Activated CD8-positive, alpha-beta memory T cell treated with anti-CD3 and anti-CD28 coated beads for 48 hours (primary cell): ENCODE results near the gene CEL.

Experiments used
- DNase-seq, 3 experiments: peaks; one replicate each; pipeline ENCODE4 v3.0.0-alpha.2; 2020; ENCODE audit warnings: low read depth in 2 of 3, low spot score in 2 of 3

Gene CEL

GRCh38 chr9:133114886-133115603 is 53.3 kb downstream of the CEL start:
- DNase-seq, result no peak

DNA sequence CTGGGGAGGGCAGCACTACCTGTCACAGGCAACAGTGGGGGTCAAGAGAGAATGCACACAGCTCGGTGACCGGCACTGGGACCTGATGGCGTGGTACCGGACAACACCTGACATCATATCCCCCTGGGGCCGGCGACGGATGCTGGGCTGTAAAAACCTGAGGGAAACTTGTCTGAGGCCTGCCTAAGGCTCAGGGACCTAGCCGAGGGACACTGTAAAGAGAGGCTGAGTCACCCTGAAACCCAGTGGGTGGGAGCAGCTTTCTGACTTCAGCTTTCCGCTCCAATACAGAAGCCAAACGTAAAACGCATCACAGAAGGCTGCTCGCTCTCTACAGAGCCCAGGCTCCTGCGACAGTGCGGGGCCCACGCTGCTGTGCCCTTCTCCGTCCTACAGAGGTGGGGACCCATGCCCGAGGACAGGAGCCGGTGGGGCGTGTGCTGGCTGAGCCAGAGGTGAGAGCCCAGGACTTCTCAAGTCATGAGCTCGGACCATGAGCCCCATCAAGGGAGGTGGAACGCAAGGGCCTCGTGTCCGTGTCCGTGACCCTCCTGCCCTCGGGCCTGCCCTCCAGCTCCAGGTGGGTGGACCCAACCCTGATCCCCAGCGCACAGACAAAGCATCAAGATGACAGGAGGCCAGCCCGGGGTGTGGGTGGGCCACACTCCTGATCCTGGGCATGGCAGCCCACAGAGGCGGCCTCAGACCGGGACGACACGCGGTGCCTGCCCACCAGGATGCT is 54.0 kb downstream of the CEL start:
- DNase-seq, result no peak

- DNase-seq, result no peak
Observed at GRCh38 chr9:133116346-133117231, 54.8 kb downstream of the CEL start.

DNA sequence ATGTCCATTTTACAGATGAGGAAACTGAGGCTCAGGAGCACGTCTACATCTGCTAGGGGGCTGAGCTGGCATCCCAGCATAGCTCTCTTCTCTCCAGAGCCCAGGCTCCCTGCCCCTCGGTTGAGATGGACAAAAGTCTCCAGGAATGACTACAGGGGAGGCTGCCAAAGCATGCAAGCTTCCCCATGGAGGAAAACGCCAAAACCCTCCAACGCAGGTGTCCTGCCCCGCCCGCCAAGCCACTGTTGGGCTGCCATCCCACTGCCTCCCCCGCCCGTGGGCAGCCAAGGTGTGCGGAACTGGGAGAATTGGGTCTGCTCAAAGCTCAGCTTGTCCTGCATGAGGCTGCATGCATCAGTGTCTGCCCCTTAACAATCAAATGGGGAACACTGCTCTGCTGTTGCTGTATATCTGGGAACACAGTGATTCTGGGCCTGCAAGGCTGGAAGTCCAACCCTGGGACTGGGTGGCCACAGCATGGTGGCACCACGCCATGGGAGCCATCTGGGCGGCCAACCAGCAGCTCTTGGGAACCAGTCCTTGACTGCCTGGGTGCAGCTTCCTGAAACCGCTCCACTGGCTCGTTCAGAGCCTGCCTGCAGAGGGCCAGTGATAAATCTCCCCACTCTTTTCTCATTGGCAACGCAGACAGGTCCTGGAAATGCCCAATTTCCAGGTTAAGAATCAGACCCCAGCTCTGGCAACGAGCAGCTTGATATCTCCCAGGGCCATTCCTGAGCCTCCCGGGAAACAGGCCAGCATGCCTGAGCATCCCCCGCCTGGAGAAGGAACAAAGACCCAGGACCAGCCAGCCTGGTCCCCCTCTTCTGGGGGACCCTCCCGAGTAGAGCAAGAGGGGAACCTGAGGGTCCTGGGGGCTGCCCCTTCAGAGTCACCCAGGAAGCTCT is 55.7 kb downstream of the CEL start:
- DNase-seq, result no peak

DNA sequence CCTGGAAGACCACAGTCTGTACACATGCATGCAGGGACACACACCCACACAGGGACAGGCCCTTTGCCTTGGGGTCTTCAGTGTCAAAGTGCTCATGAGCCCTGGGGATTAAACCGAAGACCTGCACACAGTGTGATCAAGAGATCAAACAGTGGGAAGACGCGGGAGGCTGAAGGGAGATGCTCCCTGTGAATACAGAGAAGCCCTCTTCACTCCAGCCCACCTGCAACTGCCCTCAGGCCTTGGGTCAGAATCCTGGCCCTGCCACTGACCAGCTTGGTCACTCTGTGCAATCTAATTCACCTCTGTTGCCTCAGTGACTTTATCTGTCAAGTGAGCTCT is 56.4 kb downstream of the CEL start:
- no peak for DNase-seq

- no peak for DNase-seq
Observed at GRCh38 chr9:133118568-133118967, 56.8 kb downstream of the CEL start.

DNA sequence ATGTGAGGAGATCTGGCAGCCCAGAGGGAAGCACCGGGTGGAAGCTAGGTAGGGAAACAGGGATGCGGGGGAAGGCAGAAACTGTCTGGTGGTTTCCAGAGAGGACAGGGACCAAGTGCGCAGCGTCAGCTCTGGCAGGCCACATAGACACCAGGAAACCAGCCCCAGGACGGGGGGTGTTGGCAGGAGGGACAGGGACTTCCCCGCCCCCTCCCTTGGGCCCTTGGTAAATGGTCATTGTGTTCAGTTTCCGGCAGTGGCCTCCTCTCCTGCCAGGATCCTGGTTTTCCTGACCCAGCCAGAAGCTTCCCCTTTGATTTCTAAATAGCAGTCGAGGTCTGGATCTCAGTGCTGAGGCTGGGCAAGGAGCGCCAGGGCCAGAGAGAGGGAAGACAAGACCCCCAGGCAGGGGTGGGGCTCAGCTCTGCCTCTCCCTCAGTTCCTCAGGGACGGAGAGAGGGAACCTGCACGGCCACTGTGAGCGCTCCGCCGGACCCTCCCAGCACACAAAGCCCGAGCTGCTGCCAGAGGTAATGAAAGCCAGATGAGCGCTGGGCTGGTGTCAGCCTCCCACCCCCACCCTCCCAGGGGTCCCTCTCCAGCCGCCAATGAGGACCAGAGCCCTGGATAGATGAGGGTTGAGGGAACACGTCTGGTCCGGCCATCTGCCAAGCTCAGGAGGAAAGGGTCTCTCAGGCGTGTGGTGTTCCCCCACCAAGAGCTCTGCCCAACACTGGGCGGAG is 57.5 kb downstream of the CEL start:
- no peak for DNase-seq

GRCh38 chr9:133119846-133120500 is 58.2 kb downstream of the CEL start:
- no peak for DNase-seq

- DNase-seq, result no peak
Observed at GRCh38 chr9:133120501-133121197, 58.9 kb downstream of the CEL start.
